ENCODE results near the gene ULK3.

- no peak for TF ChIP-seq CTCF (IDR thresholded peaks at IDR 0.05)
- TF ChIP-seq POLR2A (IDR thresholded peaks at IDR 0.05), result no peak
Measured at GRCh38 chr15:74839526-74840395, 3.2 kb downstream of the ULK3 start.

Data from heart left ventricle (tissue), 13 donors.